GM13976 (cell line): ENCODE results near the gene TJP3.

Experiments
- DNase-seq: peaks from one replicate; pipeline ENCODE4 v3.0.0; 2012; ENCODE audit warnings: low spot score
- in situ Hi-C: fragments of 300-500 bp; cut with MboI; formaldehyde crosslinking; loops from one replicate; pipeline ENCODE4 v1.12.0; 2022; ENCODE audit warnings: low sequenced_read_pairs, mixed read lengths, inconsistent platforms; ENCODE audit not compliant: unreplicated experiment
- TF ChIP-seq, protein P1 (sequence below): IDR thresholded peaks from 2 replicates; pipeline ENCODE4 v1.5.1; 2012; ENCODE audit warnings: borderline replicate concordance, mild to moderate bottlenecking; ENCODE audit not compliant: insufficient read depth; ENCODE audit errors: extremely low read depth, missing control alignments, control extremely low read depth

Gene TJP3

DNA sequence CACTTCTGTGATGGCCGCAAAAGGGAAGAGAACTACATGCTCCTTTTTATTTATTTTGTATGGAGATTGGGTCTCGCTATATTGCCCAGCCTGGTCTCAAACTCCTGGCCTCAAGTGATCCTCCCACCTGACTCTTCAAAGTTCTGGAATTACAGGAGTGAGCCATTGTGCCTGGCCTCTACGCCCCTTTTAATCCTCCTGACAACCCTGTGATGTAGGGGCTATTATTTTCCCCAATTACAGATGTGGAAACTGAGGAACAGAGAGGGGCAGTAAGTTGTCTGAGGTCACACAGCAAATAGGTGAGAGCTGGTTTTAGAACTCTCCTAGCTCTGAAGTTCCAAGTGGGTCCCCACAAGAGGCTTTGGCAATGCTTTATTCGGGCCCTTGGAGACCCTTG, 11.7 kb downstream of the TJP3 start:
- no peak for DNase-seq
- TF ChIP-seq, protein P1, sequence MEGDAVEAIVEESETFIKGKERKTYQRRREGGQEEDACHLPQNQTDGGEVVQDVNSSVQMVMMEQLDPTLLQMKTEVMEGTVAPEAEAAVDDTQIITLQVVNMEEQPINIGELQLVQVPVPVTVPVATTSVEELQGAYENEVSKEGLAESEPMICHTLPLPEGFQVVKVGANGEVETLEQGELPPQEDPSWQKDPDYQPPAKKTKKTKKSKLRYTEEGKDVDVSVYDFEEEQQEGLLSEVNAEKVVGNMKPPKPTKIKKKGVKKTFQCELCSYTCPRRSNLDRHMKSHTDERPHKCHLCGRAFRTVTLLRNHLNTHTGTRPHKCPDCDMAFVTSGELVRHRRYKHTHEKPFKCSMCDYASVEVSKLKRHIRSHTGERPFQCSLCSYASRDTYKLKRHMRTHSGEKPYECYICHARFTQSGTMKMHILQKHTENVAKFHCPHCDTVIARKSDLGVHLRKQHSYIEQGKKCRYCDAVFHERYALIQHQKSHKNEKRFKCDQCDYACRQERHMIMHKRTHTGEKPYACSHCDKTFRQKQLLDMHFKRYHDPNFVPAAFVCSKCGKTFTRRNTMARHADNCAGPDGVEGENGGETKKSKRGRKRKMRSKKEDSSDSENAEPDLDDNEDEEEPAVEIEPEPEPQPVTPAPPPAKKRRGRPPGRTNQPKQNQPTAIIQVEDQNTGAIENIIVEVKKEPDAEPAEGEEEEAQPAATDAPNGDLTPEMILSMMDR: no peak
- in situ Hi-C loops: no loop called here

DNA sequence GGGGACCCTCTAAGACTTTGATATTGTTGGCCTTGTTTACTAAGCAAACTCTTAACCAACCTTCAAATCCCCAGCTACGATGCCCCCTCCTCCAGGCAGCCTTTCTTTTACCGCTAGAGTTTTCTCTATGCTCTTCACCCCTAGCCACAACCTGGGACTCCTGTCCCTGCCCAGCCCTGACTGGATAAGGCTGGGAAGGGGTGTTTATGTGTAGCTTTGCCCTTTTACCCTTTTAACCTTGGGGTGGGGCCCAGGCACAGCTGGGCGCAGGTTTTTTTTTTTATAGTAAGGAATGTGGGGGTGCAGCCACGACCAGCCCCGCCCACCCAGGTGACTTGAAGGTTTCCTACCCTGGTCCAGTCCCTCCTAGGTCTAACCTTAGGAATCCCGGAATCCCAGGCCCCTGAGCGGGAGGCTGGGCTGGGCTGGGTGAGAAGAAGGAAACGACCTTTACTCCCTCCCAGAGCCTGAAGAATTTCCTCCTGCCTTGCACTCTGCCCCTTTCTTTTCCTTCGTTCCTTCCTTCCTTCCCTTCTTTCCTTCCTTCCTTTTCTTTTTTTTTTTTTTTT, 12.2 kb downstream of the TJP3 start:
- DNase-seq: no peak
- in situ Hi-C loops: no loop called here
- TF ChIP-seq, protein P1: no peak

DNA sequence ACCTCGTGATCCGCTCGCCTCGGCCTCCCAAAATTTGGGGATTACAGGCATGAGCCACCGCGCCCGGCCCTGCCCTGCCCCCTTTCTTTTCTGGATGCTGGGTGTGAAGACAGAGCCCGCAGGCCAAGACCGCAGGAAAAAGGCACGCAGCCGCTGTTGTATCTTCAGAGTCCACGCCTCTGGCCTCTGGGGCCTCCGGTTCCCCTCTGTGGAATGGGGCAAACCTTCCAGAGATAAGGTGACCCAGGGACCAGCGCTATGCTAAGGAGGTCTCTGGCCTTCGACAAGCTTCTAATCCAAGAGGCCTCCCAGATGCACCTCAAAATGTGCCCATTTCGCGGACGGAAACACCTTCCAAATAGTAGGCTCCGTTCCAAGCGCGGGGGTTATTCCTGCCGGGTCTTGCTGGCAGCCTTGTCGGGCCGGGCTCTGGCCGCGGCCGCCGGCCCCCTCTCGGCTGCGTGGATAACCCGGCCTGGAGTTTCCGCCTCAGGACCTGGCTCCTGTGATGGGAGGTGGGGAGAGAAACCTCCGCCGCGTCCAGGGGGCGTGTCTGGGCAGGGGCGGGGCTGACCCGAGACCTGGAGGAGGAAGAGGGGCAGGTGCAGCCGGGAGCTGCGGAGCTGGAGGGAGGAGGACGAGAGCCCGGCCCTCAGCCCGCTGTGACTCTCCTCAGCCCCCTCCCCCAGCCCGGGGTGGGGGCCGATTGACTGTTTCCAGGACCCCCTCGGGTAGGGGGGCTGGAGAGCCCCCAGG, 13.1 kb downstream of the TJP3 start:
- in situ Hi-C loops: no loop called here
- TF ChIP-seq, protein P1: no peak
- DNase-seq: peak; percentile 95

DNA sequence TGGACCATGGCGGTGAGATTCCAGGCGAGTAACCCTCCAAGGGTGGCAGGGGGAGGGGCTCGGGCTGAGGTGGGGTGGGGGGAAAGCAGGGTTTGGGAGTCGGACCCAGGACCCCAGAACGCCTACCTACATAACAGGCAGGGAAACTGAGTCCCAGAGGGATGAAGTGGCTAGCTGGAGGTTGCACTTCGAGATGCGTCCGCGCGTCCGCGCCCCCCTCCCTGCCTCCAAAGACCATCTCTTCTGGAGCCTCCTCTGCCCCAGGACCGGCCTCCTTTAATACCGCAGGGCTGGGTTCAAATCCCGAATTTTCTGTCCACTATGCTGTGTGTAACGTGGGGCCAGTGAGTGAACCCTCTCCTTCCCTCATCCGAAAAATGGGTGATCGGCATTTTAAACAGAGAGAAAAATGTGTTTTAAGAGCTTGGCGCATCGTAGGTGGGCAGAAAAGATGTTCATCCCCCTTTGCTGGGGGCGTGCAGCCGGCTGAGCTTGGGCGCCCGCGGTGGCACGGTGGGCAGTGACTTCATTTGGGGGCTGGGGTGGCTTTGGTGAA, 13.8 kb downstream of the TJP3 start:
- no peak for DNase-seq
- TF ChIP-seq, protein P1: no peak
- in situ Hi-C loops: no loop called here

DNA sequence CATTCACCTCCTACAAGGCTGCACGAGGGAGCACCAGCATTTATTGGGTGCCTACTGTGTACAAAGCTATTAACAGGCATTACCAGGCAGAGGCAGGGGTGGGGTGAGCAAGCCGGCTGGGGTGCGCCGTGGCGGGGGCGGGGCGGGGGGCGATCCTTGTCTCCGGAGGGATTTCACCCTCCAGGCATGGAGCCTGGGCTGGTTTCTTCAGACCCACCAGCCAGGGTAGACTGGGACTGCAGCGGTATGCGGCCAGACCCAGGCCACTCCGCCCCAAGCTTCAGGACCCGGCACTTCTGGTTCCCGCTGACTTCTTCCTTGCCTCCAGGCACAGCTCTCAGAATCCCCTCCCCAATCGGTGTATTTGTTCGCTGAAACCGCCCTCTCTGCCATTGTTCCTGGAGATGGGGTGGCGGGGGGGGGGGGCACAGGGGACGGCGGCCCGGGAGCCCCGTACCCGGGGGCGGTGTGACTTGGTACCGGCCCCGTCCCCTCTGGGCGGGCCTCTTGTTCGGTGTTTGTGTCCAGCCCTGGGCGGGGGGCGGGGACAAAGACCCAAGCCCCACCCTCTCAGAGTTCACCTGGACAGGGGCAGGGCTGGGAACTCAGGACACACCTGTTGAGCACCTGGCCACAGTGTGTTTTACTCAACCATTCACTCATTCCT, 14.4 kb downstream of the TJP3 start:
- TF ChIP-seq, protein P1: no peak
- in situ Hi-C loops: no loop called here
- DNase-seq: no peak

DNA sequence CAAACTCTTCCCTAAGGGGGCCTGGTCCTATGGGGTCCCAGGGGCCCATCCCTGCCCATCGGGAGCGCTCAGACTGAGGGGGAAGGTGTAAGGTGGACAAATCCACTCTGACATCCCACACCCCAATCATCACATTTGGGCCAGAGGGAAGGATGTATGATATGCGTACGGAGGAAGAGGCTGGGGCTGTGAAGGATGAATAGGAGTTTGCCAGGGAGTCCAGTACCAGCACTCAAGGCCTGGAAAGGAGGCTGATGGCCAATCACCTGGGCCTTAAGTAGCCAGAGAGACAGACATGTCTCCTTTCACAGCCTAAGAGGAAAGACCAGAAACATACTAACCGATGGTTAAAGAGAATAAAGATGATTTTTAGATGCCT, 14.9 kb downstream of the TJP3 start:
- TF ChIP-seq, protein P1: no peak
- no peak for DNase-seq
- in situ Hi-C loops: no loop called here
